H1 (cell line): ENCODE data around the gene FAM120B. TPM values are rescaled to one million over a fixed set of nuclear protein-coding genes. Genes with fewer than 3 reads are reported as not detected.

Experiments
- CTCF ChIA-PET: fragments of 300-600 bp; sonication (Branson Sonifier 250); formaldehyde crosslinking; loops from one replicate; lab custom pipeline; 2021; ENCODE audit not compliant: partially characterized antibody; lab: Charles Lee
- POLR2A ChIA-PET: fragments of 300-600 bp; sonication (Branson Sonifier 250); formaldehyde crosslinking; loops from one replicate; lab custom pipeline; 2021; ENCODE audit warnings: inconsistent platforms; ENCODE audit not compliant: partially characterized antibody; lab: Charles Lee
- DNase-seq, 2 experiments: peaks; one replicate each; pipeline versions ENCODE4 v3.0.0 to v3.0.0-alpha.2; 2010 to 2022; ENCODE audit warnings: low spot score in 2 of 2, low read depth in 1 of 2, mixed read lengths in 1 of 2
- FAIRE-seq: peaks from 2 replicates; lab custom pipeline; 2011; peaks lifted over from hg19 to GRCh38; lab: Jason Lieb, UNC
- H2AFZ ChIP-seq: 2 replicates; pipeline ENCODE4 v1.8.1; 2012; ENCODE audit warnings: low read length, inconsistent platforms
- H2AK5ac ChIP-seq: 2 replicates; pipeline ENCODE4 v1.6.1; 2013; ENCODE audit warnings: low read depth, low read length
- H2BK120ac ChIP-seq: replicated peaks from 2 replicates; pipeline ENCODE3; 2013; ENCODE audit warnings: low read depth, low read length, inconsistent platforms
- H2BK12ac ChIP-seq: 2 replicates; pipeline ENCODE4 v1.6.1; 2013; ENCODE audit warnings: low read depth, low read length
- H2BK15ac ChIP-seq: 2 replicates; pipeline ENCODE4 v1.6.1; 2013; ENCODE audit warnings: low read length
- H2BK20ac ChIP-seq: 2 replicates; pipeline ENCODE4 v1.6.1; 2013; ENCODE audit warnings: low read length
- H2BK5ac ChIP-seq: 2 replicates; pipeline ENCODE4 v1.6.1; 2013; ENCODE audit warnings: low read depth, low read length
- H3K14ac ChIP-seq: 2 replicates; pipeline ENCODE4 v1.6.1; 2013; ENCODE audit warnings: inconsistent platforms; ENCODE audit not compliant: insufficient read length
- H3K18ac ChIP-seq: 2 replicates; pipeline ENCODE4 v1.6.1; 2013; ENCODE audit warnings: low read length; ENCODE audit errors: extremely low read depth
- H3K23ac ChIP-seq: 2 replicates; pipeline ENCODE4 v1.6.1; 2013; ENCODE audit warnings: inconsistent platforms; ENCODE audit not compliant: insufficient read length
- H3K23me2 ChIP-seq: 2 replicates; pipeline ENCODE4 v1.6.1; 2013; ENCODE audit warnings: low read depth, low read length
- H3K27ac ChIP-seq: 2 replicates; pipeline ENCODE4 v1.6.1; 2011; ENCODE audit warnings: low read depth, low read length, inconsistent platforms
- H3K27me3 ChIP-seq, 4 experiments: replicated peaks in 1 of 4; 1 replicate in 1 of 4; 2 replicates in 3 of 4; pipeline versions ENCODE4 v1.6.1 to v1.8.1; 2011 to 2013; ENCODE audit warnings: low read length in 3 of 4, mild to moderate bottlenecking in 3 of 4, inconsistent platforms in 2 of 4, mixed read lengths in 2 of 4, moderate library complexity in 1 of 4; ENCODE audit not compliant: control insufficient read depth in 3 of 4, insufficient read depth in 3 of 4; ENCODE audit errors: extremely low read depth in 1 of 4
- H3K36me3 ChIP-seq, 4 experiments: 2 replicates each; pipeline versions ENCODE4 v1.6.1 to v1.8.1; 2011 to 2013; ENCODE audit warnings: mild to moderate bottlenecking in 4 of 4, low read length in 3 of 4, moderate library complexity in 2 of 4, control low read depth in 1 of 4, inconsistent platforms in 1 of 4; ENCODE audit not compliant: insufficient read depth in 4 of 4, control insufficient read depth in 2 of 4
- H3K4ac ChIP-seq: replicated peaks from 2 replicates; pipeline ENCODE3; 2013; ENCODE audit warnings: low read length, low read depth, mixed read lengths, inconsistent platforms; ENCODE audit not compliant: insufficient read length
- H3K4me1 ChIP-seq, 4 experiments: replicated peaks in 1 of 4; 1 replicate in 1 of 4; 2 replicates in 3 of 4; pipeline versions ENCODE4 v1.6.1 to v1.8.1; 2011 to 2013; ENCODE audit warnings: low read length in 3 of 4, inconsistent platforms in 2 of 4, mixed read lengths in 1 of 4; ENCODE audit not compliant: insufficient read depth in 4 of 4, control insufficient read depth in 3 of 4
- H3K4me2 ChIP-seq, 2 experiments: 2 replicates each; pipeline versions ENCODE4 v1.6.1 to v1.8.1; 2011 to 2013; ENCODE audit warnings: low read depth in 2 of 2, low read length in 2 of 2, control low read depth in 1 of 2, inconsistent platforms in 1 of 2, mild to moderate bottlenecking in 1 of 2; ENCODE audit not compliant: insufficient read depth in 1 of 2
- H3K4me3 ChIP-seq, 4 experiments: fragments of 200-600, 300-600 bp in 1 of 4; sonication (generic), shearing (Covaris generic), sonication (Bioruptor Twin) in 1 of 4; 2 replicates each; pipeline versions ENCODE4 v1.5.1 to v1.8.1; 2011 to 2016; ENCODE audit warnings: low read length in 4 of 4, low read depth in 3 of 4, control low read depth in 2 of 4, inconsistent platforms in 2 of 4, mild to moderate bottlenecking in 2 of 4, mixed read lengths in 1 of 4, moderate library complexity in 1 of 4; ENCODE audit not compliant: insufficient read depth in 2 of 4; ENCODE audit errors: extremely low read depth in 1 of 4
- H3K56ac ChIP-seq: replicated peaks from 2 replicates; pipeline ENCODE3; 2013; ENCODE audit warnings: low read depth, mild to moderate bottlenecking, mixed read lengths, low read length, inconsistent platforms; ENCODE audit not compliant: insufficient read length
- H3K79me1 ChIP-seq: 2 replicates; pipeline ENCODE4 v1.6.1; 2013; ENCODE audit warnings: low read depth, low read length, control low read depth
- H3K79me2 ChIP-seq, 2 experiments: 2 replicates each; pipeline versions ENCODE4 v1.6.1 to v1.8.1; 2012 to 2013; ENCODE audit warnings: low read length in 2 of 2, mild to moderate bottlenecking in 2 of 2, inconsistent platforms in 1 of 2; ENCODE audit not compliant: insufficient read depth in 2 of 2, control insufficient read depth in 1 of 2
- H3K9ac ChIP-seq, 4 experiments: replicated peaks in 1 of 4; 1 replicate in 1 of 4; 2 replicates in 3 of 4; pipeline versions ENCODE4 v1.6.1 to v1.8.1; 2011 to 2013; ENCODE audit warnings: low read depth in 3 of 4, low read length in 3 of 4, control low read depth in 2 of 4, mild to moderate bottlenecking in 2 of 4, moderate library complexity in 2 of 4, inconsistent platforms in 1 of 4; ENCODE audit errors: extremely low read depth in 1 of 4
- H3K9me3 ChIP-seq, 2 experiments: 2 replicates each; pipeline versions ENCODE4 v1.6.1 to v1.8.1; 2012 to 2013; ENCODE audit warnings: mild to moderate bottlenecking in 2 of 2, moderate library complexity in 2 of 2, control low read depth in 1 of 2, inconsistent platforms in 1 of 2, low read depth in 1 of 2, low read length in 1 of 2, mixed read lengths in 1 of 2; ENCODE audit not compliant: insufficient read depth in 2 of 2
- H4K20me1 ChIP-seq, 2 experiments: replicated peaks in 1 of 2; 2 replicates each; pipeline versions ENCODE3 to v1.8.1; 2011 to 2013; ENCODE audit warnings: inconsistent platforms in 2 of 2, low read length in 2 of 2, mild to moderate bottlenecking in 1 of 2; ENCODE audit not compliant: insufficient read depth in 2 of 2, control insufficient read depth in 1 of 2
- H4K5ac ChIP-seq: 2 replicates; pipeline ENCODE4 v1.6.1; 2013; ENCODE audit warnings: low read length, low read depth, mixed read lengths, inconsistent platforms; ENCODE audit not compliant: insufficient read length
- H4K8ac ChIP-seq: 2 replicates; pipeline ENCODE4 v1.8.0; 2013; ENCODE audit warnings: mild to moderate bottlenecking, moderate library complexity, low read length, inconsistent platforms; ENCODE audit not compliant: insufficient read depth; ENCODE audit errors: extremely low read depth
- H4K91ac ChIP-seq: replicated peaks from 2 replicates; pipeline ENCODE3; 2013; ENCODE audit warnings: low read length, mixed read lengths, inconsistent platforms; ENCODE audit not compliant: insufficient read length
- EZH2 ChIP-seq: fragments of 200-600 bp; sonication (generic); IDR thresholded peaks from 2 replicates; pipeline ENCODE4 v1.7.1; 2012; ENCODE audit warnings: low read depth, mild to moderate bottlenecking, moderate library complexity, low read length, inconsistent platforms; ENCODE audit not compliant: severe bottlenecking
- KDM5A ChIP-seq: fragments of 200-600 bp; IDR thresholded peaks from 2 replicates; pipeline ENCODE4 v1.7.1; 2012; ENCODE audit warnings: mild to moderate bottlenecking, low read length, inconsistent platforms, mixed read lengths
- WGBS, 2 experiments: shearing (Covaris generic) in 1 of 2; methylation state at CpG; one replicate each; pipeline versions ENCODE4 v1.1.6 to v1.1.7; 2013 to 2015; ENCODE audit warnings: low lambda C conversion rate in 2 of 2, mixed read lengths in 2 of 2, inconsistent platforms in 1 of 2, low coverage in 1 of 2, missing lambda C conversion rate in 1 of 2; ENCODE audit not compliant: insufficient replicate concordance in 2 of 2, insufficient coverage in 1 of 2, insufficient read length in 1 of 2; ENCODE audit errors: extremely low coverage in 1 of 2, missing lambda C conversion rate in 1 of 2; 5-methylcytosine and 5-hydroxymethylcytosine counted together
- polyA plus RNA-seq, 7 experiments: library from polyadenylated mRNA; depleted of rRNA in 3 of 7; stranded (reverse) in 5 of 7; unstranded in 2 of 7; fragments of >200 nt in 5 of 7; fragments of 200-250 nt in 2 of 7; gene quantifications; 1 replicate in 5 of 7; 2 replicates in 1 of 7; 4 replicates in 1 of 7; pipeline versions ENCODE4 v1.2.1 to v1.2.3, GENCODE V29; 2011 to 2013; ENCODE audit warnings: missing spikeins in 2 of 7, mixed read lengths in 2 of 7
- total RNA-seq: library from RNA; stranded (reverse); fragmentation: NEBNext Ultra II Directional; extraction: Animal tissue kit (Norgen Biotek cat#: 25700); gene quantifications from 2 replicates; pipeline ENCODE4 v1.2.1, GENCODE V29; 2021

Gene FAM120B
- total and polyA plus RNA-seq, 2 of the 8 experiments (the other 6 are each of a cell fraction or from before 2014, with no cell fraction given) = 5.1 to 12.5 TPM

GRCh38 chr6:170367241-170367640 is 60.7 kb downstream of the FAM120B start:
- no peak overlapping the region for H3K56ac ChIP-seq
- no peak overlapping the region for H3K18ac ChIP-seq
- H4K91ac ChIP-seq = no peak overlapping the region
- H2BK15ac ChIP-seq = no peak overlapping the region
- no peak overlapping the region for H3K4ac ChIP-seq
- H4K8ac ChIP-seq = no peak overlapping the region
- peaks cover 0 to 2% (median 0%) of the 10 kb centered on the region in 4 experiments; a peak in 3 of 7 replicates for H3K4me1 ChIP-seq
- WGBS, 2 experiments = 88% methylated on average over 10 of the region's 10 CpGs; no CpG with 5 or more reads in 1 of the 2 experiments
- no peak overlapping the region for H2BK5ac ChIP-seq
- FAIRE-seq (no peak), DNase-seq (no peak)
- H2BK20ac ChIP-seq = no peak overlapping the region
- no peak overlapping the region for H3K23ac ChIP-seq
- ChIA-PET POLR2A (no interaction called here), CTCF (interaction anchor here (1.7 kb wide), 1 partner anchor 17 kb away, joined by 4 read pairs; no protein-coding TSS in a partner anchor)
- H2BK120ac ChIP-seq = no peak overlapping the region
- H3K23me2 ChIP-seq = no peaks in the 10 kb centered on the region
- no peaks in the 10 kb centered on the region for H4K20me1 ChIP-seq
- H3K9me3 ChIP-seq = no peaks in the 10 kb centered on the region
- no peaks in the 10 kb centered on the region for H3K79me2 ChIP-seq
- H3K4me2 ChIP-seq = no peak overlapping the region
- no peak overlapping the region for H4K5ac ChIP-seq
- TF ChIP-seq KDM5A (no peak), EZH2 (no peak)
- H2AFZ ChIP-seq = no peak overlapping the region
- H3K36me3 ChIP-seq = no peaks in the 10 kb centered on the region; a peak in 1 of 8 replicates
- H3K79me1 ChIP-seq = no peaks in the 10 kb centered on the region
- H2BK12ac ChIP-seq = no peak overlapping the region
- H3K4me3 ChIP-seq = no peak overlapping the region
- H3K9ac ChIP-seq = no peak overlapping the region
- no peak overlapping the region for H2AK5ac ChIP-seq
- no peak overlapping the region for H3K27ac ChIP-seq
- H3K14ac ChIP-seq = no peak overlapping the region
- no peaks in the 10 kb centered on the region for H3K27me3 ChIP-seq
